CD4-positive, alpha-beta T cell treated with Interleukin-4 for 4 hours (primary cell): Measurements from ENCODE around the gene BLNK.
A peak's percentile ranks its signal among the peaks of the same experiment; 100 is the strongest.

ENCODE experiments used
- DNase-seq: peaks from one replicate; pipeline ENCODE4 v3.0.0-alpha.2; 2020

Gene BLNK

DNA sequence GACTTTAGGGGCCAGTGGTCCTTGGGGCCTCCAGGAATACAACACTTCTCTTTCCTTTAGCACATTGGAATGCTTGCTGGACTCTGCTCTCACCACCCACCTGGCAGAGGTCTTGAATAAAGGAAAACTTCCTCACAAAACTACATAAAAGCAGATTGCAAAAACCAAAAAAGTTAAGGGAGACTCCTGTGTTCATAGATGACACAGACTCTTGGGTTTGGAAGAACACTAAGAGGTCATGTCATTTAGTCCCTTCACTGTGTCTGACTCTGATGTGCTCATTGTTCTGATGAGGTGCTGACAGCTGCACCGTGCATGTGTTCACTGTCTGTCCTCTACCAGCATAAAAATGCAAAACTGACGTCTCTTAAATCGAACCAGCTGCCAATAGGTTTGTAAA is 11.4 kb downstream of the BLNK start:
- DNase-seq: no peak

DNA sequence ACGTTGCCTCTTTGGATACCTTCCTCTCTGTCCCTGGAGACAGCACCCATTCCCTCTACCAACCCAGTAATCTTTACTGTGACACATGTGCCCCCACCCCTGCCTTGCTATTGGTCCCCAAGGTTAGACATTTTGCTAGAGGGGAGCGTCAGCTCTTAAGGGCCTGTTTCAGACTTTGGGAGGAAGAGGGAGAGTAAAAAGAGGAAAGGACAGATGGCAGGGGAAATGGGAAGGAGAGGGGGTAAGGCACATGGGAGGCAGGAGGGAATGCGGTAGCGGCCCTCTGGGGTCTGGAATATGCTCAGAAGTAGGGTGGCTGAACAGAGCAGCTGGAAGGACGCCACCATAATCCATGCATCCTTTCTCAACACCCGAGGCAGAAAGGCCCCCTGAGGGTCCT is 12.2 kb downstream of the BLNK start:
- no peak for DNase-seq

- no peak for DNase-seq
Measured at GRCh38 chr10:96257944-96258343, 13.4 kb downstream of the BLNK start.

DNA sequence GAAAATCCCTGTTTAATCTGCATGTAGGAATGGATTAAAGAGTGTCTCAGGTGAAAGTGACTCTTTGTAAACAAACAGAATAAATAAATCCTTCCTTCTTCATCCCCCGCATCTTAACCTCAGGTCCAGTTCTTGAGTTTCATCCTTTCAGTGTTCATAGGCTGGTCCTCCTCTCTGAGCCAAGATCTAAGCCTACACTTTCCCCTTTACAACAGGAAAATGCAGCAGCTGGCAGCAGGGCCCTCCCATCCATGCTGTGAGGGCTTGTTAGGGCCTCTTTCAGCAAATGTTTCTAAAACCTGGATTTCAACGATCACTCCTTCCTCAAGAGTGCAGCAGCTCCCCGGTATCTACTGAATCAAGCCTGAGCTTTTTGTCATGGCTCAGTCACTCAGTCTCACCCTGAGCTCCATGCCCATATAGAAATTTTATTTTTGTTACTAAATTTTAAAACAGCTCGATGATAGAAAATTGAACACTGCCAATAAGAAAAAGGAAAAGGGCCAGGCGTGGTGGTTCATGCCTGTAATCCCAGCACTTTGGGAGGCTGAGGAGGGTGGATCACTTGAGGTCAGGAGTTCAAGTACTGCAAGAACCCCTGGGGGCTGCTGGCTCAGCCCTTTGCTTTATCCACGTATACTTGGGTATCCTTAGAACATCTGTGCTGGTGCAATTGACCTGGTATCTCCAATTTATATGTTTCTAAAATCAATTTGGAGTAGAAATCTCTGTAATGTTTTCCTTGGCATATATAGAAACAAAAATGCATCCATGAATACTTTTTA is 15.6 kb downstream of the BLNK start:
- no peak for DNase-seq

DNA sequence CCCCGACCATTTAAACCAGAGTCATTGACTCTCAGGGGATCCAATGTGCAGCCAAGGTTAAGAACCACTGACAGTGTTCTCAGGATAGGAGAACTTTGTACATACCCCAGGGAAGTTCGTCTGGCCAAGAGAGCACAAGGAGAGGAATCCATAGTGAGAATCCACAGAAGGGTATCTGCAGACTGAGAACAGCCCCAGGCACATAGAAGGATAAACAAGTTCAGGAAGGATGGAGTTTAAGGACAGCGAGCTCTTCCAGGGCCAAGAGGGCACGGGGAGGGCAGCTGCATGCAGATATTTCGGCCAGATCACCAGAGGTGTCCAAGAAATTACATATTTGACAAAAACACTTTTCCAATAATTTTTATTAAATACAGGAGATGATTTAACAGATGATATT is 16.4 kb downstream of the BLNK start:
- no peak for DNase-seq

GRCh38 chr10:96252730-96253129 is 18.6 kb downstream of the BLNK start:
- DNase-seq: no peak

- DNase-seq: no peak
Measured at GRCh38 chr10:96250349-96250748, 21.0 kb downstream of the BLNK start.

- DNase-seq: no peak
Measured at GRCh38 chr10:96249264-96249663, 22.1 kb downstream of the BLNK start.

- no peak for DNase-seq
Measured at GRCh38 chr10:96244354-96244753, 27.0 kb downstream of the BLNK start.

DNA sequence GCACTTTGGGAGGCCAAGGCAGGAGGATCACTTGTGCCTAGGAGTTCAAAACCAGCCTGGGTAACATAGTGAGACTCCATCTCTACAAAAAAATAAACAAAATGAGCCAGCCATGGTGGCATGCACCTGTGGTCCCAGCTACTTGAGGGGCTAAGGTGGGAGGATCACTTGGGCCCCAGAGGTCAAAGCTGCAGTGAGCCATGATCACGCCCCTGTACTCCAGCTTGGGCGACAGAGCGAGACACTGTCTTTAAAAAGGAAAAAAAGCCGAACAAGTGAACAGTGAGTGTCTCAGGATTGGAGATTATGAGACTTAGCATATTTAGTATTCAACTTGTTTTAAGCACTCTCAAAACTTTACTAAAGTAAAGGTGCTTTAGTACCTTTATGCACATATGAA is 28.1 kb downstream of the BLNK start:
- DNase-seq: no peak

DNA sequence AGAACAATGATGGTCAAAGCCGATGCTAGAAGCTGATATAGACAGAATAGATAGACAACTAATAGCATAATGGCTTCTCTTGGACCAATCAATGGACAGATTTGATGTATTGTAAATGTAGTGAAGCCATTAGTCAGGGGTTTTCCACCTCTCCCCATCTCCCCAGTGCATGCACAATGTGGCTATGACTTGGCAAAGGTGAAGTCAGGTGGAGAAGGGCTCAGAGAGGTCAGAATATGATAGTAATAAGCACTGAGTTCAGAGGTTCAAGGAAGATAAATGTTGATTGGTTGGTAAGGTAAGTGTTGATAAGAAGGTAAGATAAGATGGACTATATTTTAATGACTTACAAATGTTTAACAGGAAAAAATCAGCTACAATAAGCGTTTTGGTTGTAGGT is 28.5 kb downstream of the BLNK start:
- no peak for DNase-seq

DNA sequence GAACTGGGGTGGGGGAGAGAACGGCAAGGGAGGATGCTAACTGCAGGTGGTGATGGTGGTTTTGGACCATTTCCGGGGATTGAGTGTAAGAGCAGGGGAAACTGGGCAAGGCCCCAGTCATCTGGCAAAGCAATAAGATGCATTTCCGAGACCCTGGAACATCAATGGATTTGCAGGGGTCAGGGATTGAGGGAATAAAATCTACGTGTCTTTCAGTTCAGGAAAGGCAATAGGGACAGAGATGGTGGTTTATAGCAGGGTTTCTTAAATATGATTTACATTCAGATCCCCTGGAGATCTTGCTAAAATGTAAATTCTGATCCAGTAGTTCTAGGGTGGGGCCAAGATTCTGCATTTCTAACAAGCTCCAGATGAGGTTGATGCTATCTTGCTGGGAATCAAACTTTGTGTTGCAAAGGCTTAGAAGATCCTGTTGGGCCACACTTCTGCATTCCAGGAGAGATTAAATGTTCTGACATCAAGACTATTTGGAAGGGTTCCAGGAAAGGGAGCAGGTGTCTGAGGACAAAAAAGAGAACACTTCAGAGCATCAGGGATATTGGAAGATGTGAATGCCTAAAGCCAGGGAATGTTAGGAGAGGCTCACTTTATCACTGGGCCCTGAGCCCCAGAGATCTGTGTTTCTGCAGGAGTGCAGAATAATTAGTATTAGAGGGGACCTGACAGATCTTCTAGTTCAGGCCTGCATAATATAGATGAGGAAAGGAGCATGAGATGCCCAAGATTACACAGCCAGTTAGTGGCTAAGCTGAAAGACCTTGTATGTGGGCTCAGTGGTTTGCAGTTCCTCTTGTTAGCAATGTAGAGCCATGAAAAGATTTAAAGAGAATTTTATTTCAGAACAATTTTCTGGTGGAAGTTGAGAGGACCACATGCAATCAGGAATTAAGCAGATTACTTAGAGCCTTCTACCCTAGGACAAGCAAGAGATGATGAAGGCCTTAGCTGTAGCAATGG is 32.4 kb downstream of the BLNK start:
- DNase-seq: no peak

DNA sequence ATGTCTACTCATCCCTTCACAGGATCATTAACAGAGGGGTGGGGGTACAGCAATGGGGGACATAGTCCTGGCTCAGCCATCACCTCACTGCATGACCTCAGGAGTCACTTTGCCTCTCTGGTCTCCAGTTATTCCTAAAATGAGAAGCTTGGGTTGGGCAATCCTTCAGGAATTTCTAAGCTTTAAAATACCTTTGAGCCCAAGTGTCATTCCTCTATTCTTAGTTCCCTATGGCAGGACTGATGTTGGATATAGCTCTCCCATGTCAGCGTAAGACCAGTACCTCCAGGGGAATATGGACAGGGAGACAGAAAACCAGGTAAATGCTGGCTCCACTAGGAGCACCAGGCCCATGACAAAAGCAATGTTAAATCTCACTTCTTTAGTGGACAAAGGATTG is 34.5 kb downstream of the BLNK start:
- no peak for DNase-seq

DNA sequence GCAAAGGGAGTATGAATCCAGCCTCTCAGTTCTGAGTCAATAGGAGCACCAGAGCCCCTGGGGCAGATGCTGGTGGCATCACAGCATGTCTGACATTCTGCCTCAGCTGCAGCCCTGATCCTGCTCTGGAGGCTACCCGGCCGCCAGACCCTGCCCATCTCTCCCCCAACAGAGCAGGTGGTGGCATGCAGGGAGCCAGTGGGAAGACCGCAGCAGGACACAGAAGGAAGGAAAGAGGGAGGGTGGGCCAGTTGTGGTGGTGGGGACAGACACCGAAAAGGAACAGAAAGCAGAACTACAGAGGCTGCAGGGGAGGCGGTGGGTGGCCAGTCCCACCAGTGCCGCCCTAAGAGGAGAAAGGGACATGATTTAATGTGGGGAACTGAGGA is 35.3 kb downstream of the BLNK start:
- no peak for DNase-seq

- DNase-seq: no peak
Measured at GRCh38 chr10:96235326-96236089, 35.9 kb downstream of the BLNK start.

- DNase-seq: no peak
Measured at GRCh38 chr10:96233959-96234358, 37.4 kb downstream of the BLNK start.

DNA sequence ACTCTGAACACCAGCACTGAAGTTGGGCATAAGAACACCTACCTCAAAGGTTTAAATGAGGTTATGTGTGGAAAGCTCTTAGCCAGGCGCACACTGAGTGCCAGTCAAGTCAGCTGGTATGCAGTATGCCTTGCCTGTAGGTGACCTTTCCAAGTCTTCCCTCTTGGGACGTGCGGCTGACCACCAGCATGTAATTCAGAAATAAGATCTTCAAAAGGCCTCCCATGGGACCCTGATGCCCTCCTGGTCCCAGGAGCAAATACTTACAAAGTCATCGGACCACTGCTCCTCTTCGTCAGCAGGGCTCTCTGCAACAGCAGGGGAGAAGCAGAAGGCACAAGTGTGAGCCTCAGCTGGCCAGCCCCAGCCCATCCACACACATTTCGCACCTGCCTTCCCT is 40.8 kb downstream of the BLNK start:
- DNase-seq: no peak

GRCh38 chr10:96229568-96230030 is 41.8 kb downstream of the BLNK start:
- DNase-seq: peak; percentile 52

DNA sequence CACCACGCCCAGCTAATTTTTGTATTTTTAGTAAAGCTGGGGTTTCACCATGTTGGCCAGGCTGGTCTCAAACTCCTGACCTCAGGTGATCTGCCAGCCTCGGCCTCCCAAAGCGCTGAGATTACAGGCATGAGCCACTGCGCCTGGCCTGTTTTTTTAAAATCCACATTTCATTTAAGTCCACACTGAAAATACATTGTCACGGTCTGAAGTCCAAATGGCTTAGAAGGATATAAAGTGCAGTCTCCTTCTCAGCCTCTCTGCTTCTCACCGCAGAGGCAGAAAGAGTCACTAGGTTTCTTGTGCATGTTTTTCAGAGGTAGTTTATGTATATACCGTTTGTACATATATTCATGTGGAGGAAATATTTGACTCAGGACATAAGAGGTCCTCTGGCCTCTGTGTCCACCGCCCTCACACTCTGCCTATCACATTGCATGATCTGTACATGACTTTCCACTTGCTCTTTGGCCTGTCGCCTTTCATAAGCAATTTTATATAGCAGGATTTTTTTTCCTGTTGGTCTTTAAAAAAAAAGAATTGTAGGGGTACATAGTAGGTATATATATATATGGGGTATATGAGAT is 42.9 kb downstream of the BLNK start:
- DNase-seq: no peak

GRCh38 chr10:96227206-96227605 is 44.2 kb downstream of the BLNK start:
- DNase-seq: no peak

DNA sequence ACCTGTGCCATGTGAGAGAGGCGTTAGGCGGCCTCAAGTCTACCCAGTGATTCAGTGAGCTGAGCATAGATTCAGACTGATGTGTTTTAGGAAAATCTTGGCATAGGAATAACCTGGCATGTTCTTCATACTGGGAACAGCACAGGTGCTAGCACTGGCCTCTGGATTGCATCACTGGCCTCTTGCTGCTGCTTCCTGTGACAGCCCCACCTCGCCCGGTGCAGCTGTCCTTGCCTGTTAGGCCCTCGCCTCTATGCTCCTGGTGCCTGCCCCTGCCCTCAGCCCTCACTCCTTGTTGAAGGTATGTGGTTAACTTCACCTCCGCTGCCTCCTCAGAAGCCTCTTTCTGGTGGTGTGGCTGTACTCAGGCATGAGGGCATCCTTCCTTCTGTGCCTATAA is 46.2 kb downstream of the BLNK start:
- DNase-seq: no peak

GRCh38 chr10:96222908-96223307 is 48.5 kb downstream of the BLNK start:
- DNase-seq: no peak

- no peak for DNase-seq
Measured at GRCh38 chr10:96222441-96222840, 48.9 kb downstream of the BLNK start.
